Measurements from ENCODE around the gene TXNDC2. TPM values are rescaled to one million over a fixed set of nuclear protein-coding genes. Genes with fewer than 3 reads are reported as not detected.

Gene TXNDC2
- total RNA-seq (not detected), polyA plus RNA-seq (0.02 TPM)
- long read RNA-seq, donor 1, result 0 reads
- long read RNA-seq, donor 2, result 0 reads
- long read RNA-seq, donor 3, result 0 reads
- long read RNA-seq, donor 4, result 0 reads
- long read RNA-seq, donor 5, result 0 reads
- long read RNA-seq, donor 6, result 0 reads
- long read RNA-seq, donor 7, result 0 reads
- long read RNA-seq, donor 8, result 0 reads
- long read RNA-seq, donor 9, result 0 reads
- long read RNA-seq, donor 10, result 0 reads

GRCh38 chr18:9885170-9886004, at the start of gene TXNDC2:
Gene TXNDC2 (plus strand): TSS chr18:9885973. CDS start chr18:9886681, 708 bp downstream.
- 97% methylated on average over 8 of the region's 8 CpGs for WGBS
- no peaks in the 10 kb centered on the region for H3K36me3 ChIP-seq (ENCODE audit: control insufficient read depth in 2 of 2, insufficient read depth in 2 of 2, low read length in 1 of 2)

GRCh38 chr18:9838144-9838877, 47.5 kb upstream of the TXNDC2 start:
- Histone ChIP-seq H3K9me3 (ENCODE audit: control insufficient read depth in 2 of 2, insufficient read depth in 1 of 2, low read length in 1 of 2) (no peaks in the 10 kb centered on the region), H3K4me3 (ENCODE audit: low read length in 2 of 2) (no peak overlapping the region), H3K36me3 (ENCODE audit: control insufficient read depth in 2 of 2, insufficient read depth in 2 of 2, low read length in 1 of 2) (no peaks in the 10 kb centered on the region), H3K27me3 (ENCODE audit: control insufficient read depth in 2 of 2, insufficient read depth in 1 of 2, low read length in 1 of 2) (no peaks in the 10 kb centered on the region), H3K4me1 (ENCODE audit: control insufficient read depth in 2 of 2, insufficient read depth in 2 of 2, low read length in 2 of 2) (no peaks in the 10 kb centered on the region), H3K27ac (ENCODE audit: low read depth in 1 of 2, low read length in 1 of 2) (no peak overlapping the region)
- WGBS, result 84% methylated on average over 10 of the region's 10 CpGs
- DNase-seq (ENCODE audit: low read depth in 6 of 9, low spot score in 9 of 9), result no peak

More at GRCh38 chr18:9885170-9886004, at the start of gene TXNDC2:
- Histone ChIP-seq H3K27ac (ENCODE audit: low read depth in 1 of 2, low read length in 1 of 2) (no peak within 1 kb of the TSS), H3K4me1 (ENCODE audit: control insufficient read depth in 2 of 2, insufficient read depth in 2 of 2, low read length in 2 of 2) (no peaks in the 10 kb centered on the region), H3K27me3 (ENCODE audit: control insufficient read depth in 2 of 2, insufficient read depth in 1 of 2, low read length in 1 of 2) (no peaks in the 10 kb centered on the region), H3K9me3 (ENCODE audit: control insufficient read depth in 2 of 2, insufficient read depth in 1 of 2, low read length in 1 of 2) (peaks cover 0 to 4% of the 10 kb centered on the region in 2 donors), H3K4me3 (ENCODE audit: low read length in 2 of 2) (no peak within 1 kb of the TSS)
- DNase-seq (ENCODE audit: low read depth in 6 of 9, low spot score in 9 of 9), result no peak

GRCh38 chr18:9839211-9839610, 46.6 kb upstream of the TXNDC2 start:
- Histone ChIP-seq H3K27ac (ENCODE audit: low read depth in 1 of 2, low read length in 1 of 2) (no peak overlapping the region), H3K4me1 (ENCODE audit: control insufficient read depth in 2 of 2, insufficient read depth in 2 of 2, low read length in 2 of 2) (no peaks in the 10 kb centered on the region), H3K36me3 (ENCODE audit: control insufficient read depth in 2 of 2, insufficient read depth in 2 of 2, low read length in 1 of 2) (no peaks in the 10 kb centered on the region), H3K4me3 (ENCODE audit: low read length in 2 of 2) (no peak overlapping the region), H3K27me3 (ENCODE audit: control insufficient read depth in 2 of 2, insufficient read depth in 1 of 2, low read length in 1 of 2) (no peaks in the 10 kb centered on the region), H3K9me3 (ENCODE audit: control insufficient read depth in 2 of 2, insufficient read depth in 1 of 2, low read length in 1 of 2) (no peaks in the 10 kb centered on the region)
- no peak for DNase-seq (ENCODE audit: low read depth in 6 of 9, low spot score in 9 of 9)
- 97% methylated on average over 8 of the region's 8 CpGs for WGBS

- H3K36me3 ChIP-seq (ENCODE audit: control insufficient read depth in 2 of 2, insufficient read depth in 2 of 2, low read length in 1 of 2), result no peaks in the 10 kb centered on the region
- no peaks in the 10 kb centered on the region for H3K4me1 ChIP-seq (ENCODE audit: control insufficient read depth in 2 of 2, insufficient read depth in 2 of 2, low read length in 2 of 2)
- H3K4me3 ChIP-seq (ENCODE audit: low read length in 2 of 2), result no peak overlapping the region
- WGBS, result 97% methylated on average over 10 of the region's 10 CpGs
- H3K27ac ChIP-seq (ENCODE audit: low read depth in 1 of 2, low read length in 1 of 2), result no peak overlapping the region
- H3K9me3 ChIP-seq (ENCODE audit: control insufficient read depth in 2 of 2, insufficient read depth in 1 of 2, low read length in 1 of 2), result no peaks in the 10 kb centered on the region
- no peaks in the 10 kb centered on the region for H3K27me3 ChIP-seq (ENCODE audit: control insufficient read depth in 2 of 2, insufficient read depth in 1 of 2, low read length in 1 of 2)
- no peak for DNase-seq (ENCODE audit: low read depth in 6 of 9, low spot score in 9 of 9)
Measured at GRCh38 chr18:9839853-9840252, 45.9 kb upstream of the TXNDC2 start.

GRCh38 chr18:9841752-9842151, 44.0 kb upstream of the TXNDC2 start:
- WGBS, result 97% methylated on average over 4 of the region's 4 CpGs
- Histone ChIP-seq H3K9me3 (ENCODE audit: control insufficient read depth in 2 of 2, insufficient read depth in 1 of 2, low read length in 1 of 2) (no peaks in the 10 kb centered on the region), H3K27ac (ENCODE audit: low read depth in 1 of 2, low read length in 1 of 2) (no peak overlapping the region), H3K4me1 (ENCODE audit: control insufficient read depth in 2 of 2, insufficient read depth in 2 of 2, low read length in 2 of 2) (no peaks in the 10 kb centered on the region), H3K27me3 (ENCODE audit: control insufficient read depth in 2 of 2, insufficient read depth in 1 of 2, low read length in 1 of 2) (no peaks in the 10 kb centered on the region), H3K4me3 (ENCODE audit: low read length in 2 of 2) (no peak overlapping the region), H3K36me3 (ENCODE audit: control insufficient read depth in 2 of 2, insufficient read depth in 2 of 2, low read length in 1 of 2) (no peaks in the 10 kb centered on the region)
- no peak for DNase-seq (ENCODE audit: low read depth in 6 of 9, low spot score in 9 of 9)

GRCh38 chr18:9842448-9842847, 43.3 kb upstream of the TXNDC2 start:
- WGBS, result 98% methylated on average over 6 of the region's 6 CpGs
- no peak overlapping the region for H3K4me3 ChIP-seq (ENCODE audit: low read length in 2 of 2)
- no peaks in the 10 kb centered on the region for H3K36me3 ChIP-seq (ENCODE audit: control insufficient read depth in 2 of 2, insufficient read depth in 2 of 2, low read length in 1 of 2)
- H3K4me1 ChIP-seq (ENCODE audit: control insufficient read depth in 2 of 2, insufficient read depth in 2 of 2, low read length in 2 of 2), result peaks cover 0 to 5% of the 10 kb centered on the region in 2 donors
- H3K27ac ChIP-seq (ENCODE audit: low read depth in 1 of 2, low read length in 1 of 2), result no peak overlapping the region
- H3K27me3 ChIP-seq (ENCODE audit: control insufficient read depth in 2 of 2, insufficient read depth in 1 of 2, low read length in 1 of 2), result no peaks in the 10 kb centered on the region
- H3K9me3 ChIP-seq (ENCODE audit: control insufficient read depth in 2 of 2, insufficient read depth in 1 of 2, low read length in 1 of 2), result no peaks in the 10 kb centered on the region
- DNase-seq (ENCODE audit: low read depth in 6 of 9, low spot score in 9 of 9), result no peak

- 93% methylated on average over 3 of the region's 3 CpGs for WGBS
- Histone ChIP-seq H3K27ac (ENCODE audit: low read depth in 1 of 2, low read length in 1 of 2) (no peak overlapping the region), H3K4me3 (ENCODE audit: low read length in 2 of 2) (no peak overlapping the region), H3K36me3 (ENCODE audit: control insufficient read depth in 2 of 2, insufficient read depth in 2 of 2, low read length in 1 of 2) (no peaks in the 10 kb centered on the region), H3K9me3 (ENCODE audit: control insufficient read depth in 2 of 2, insufficient read depth in 1 of 2, low read length in 1 of 2) (no peaks in the 10 kb centered on the region), H3K4me1 (ENCODE audit: control insufficient read depth in 2 of 2, insufficient read depth in 2 of 2, low read length in 2 of 2) (peaks cover 0 to 10% of the 10 kb centered on the region in 2 donors), H3K27me3 (ENCODE audit: control insufficient read depth in 2 of 2, insufficient read depth in 1 of 2, low read length in 1 of 2) (no peaks in the 10 kb centered on the region)
- DNase-seq (ENCODE audit: low read depth in 6 of 9, low spot score in 9 of 9), result no peak
Measured at GRCh38 chr18:9845256-9845655, 40.5 kb upstream of the TXNDC2 start.

- no peaks in the 10 kb centered on the region for H3K27me3 ChIP-seq (ENCODE audit: control insufficient read depth in 2 of 2, insufficient read depth in 1 of 2, low read length in 1 of 2)
- peak overlapping the region in 1 of 2 donors; percentile 59 for H3K27ac ChIP-seq (ENCODE audit: low read depth in 1 of 2, low read length in 1 of 2)
- WGBS, result 89% methylated on average over 10 of the region's 10 CpGs
- H3K4me1 ChIP-seq (ENCODE audit: control insufficient read depth in 2 of 2, insufficient read depth in 2 of 2, low read length in 2 of 2), result peaks cover 0 to 10% of the 10 kb centered on the region in 2 donors
- no peak overlapping the region for H3K4me3 ChIP-seq (ENCODE audit: low read length in 2 of 2)
- no peaks in the 10 kb centered on the region for H3K9me3 ChIP-seq (ENCODE audit: control insufficient read depth in 2 of 2, insufficient read depth in 1 of 2, low read length in 1 of 2)
- H3K36me3 ChIP-seq (ENCODE audit: control insufficient read depth in 2 of 2, insufficient read depth in 2 of 2, low read length in 1 of 2), result no peaks in the 10 kb centered on the region
- peak in 1 of 9 donors; percentile 25 for DNase-seq (ENCODE audit: low read depth in 6 of 9, low spot score in 9 of 9)
Measured at GRCh38 chr18:9846162-9846925, 39.4 kb upstream of the TXNDC2 start.
